Right lobe of liver (tissue), 4 donors: ENCODE results near the gene ANP32A.

ENCODE experiments used
- CTCF ChIP-seq, 4 donors: fragments of 200-600 bp in 3 of 4; fragments of 450-650 bp in 1 of 4; IDR thresholded peaks; one replicate each; pipeline versions ENCODE4 v1.5.1 to v1.8.0; 2016 to 2022; ENCODE audit warnings: antibody characterized with exemption in 4 of 4, mild to moderate bottlenecking in 2 of 4
- POLR2A ChIP-seq: fragments of 450-650 bp; IDR thresholded peaks from one replicate; pipeline ENCODE4 v1.6.1; 2017; ENCODE audit warnings: antibody characterized with exemption, mild to moderate bottlenecking
- donor health status: DM: no; HTN: no; CAD: no.
- donor health status: DM: no; HTN: no; CAD: no.
- donor health status: DM: no; HTN: yes; CAD: no.

DNA sequence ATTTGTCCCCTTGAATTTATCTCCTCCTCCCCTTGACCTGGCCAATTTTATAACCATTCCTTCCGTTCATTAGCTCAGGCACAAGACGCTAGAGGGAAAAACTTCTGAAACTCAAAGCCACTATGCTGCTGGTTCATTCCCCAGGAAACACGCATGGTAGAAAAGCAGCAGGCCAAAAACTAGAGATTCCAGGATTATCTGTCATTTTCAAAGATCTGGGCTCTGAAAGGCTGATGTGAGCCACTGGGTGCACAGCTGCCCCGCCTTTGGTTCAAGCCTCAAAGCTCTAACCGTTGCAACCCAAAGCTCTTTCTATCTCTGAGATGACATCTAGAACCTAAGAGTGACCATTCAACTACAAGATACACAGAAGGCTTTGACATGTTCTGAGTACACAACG is 6.1 kb downstream of the ANP32A start:
- TF ChIP-seq CTCF (IDR thresholded peaks at IDR 0.05), result no peak
- TF ChIP-seq POLR2A, result no peak
